ENCODE measurements around the gene NUDT21.

The NUDT21 gene

DNA sequence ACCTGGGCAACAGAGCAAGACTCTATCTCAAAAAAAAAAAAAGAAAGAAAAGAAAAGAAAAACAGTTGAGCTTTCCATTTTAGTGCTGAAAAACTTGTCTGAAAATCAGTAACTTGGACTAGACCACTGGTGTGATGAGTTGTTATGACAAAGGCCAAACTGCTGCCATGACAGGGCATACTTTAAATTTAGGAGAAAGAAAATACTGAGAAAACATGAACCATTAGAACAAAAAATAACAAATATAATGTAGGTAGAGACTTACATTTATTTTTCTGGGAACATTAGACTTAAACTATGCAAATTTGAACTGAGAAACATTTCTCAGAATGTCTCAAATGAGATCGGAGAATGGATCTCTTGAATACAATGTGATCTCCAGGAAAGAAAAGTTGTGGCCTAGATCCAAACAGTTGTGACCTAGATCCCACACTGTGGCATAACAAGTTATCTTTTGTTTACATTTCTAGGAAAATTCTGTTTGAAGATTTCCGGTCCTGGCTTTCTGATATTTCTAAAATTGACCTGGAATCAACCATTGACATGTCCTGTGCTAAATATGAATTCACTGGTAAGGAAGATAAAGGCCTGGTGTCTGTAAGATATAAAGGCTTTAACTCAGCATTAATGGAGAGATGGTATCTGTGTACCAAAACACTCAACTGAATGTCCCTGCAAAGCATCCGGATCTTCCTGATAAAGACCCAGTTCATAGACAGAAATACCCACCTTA is 11.1 kb upstream of the NUDT21 start:
- DNase-seq (ENCODE audit: low spot score) = no peak

DNA sequence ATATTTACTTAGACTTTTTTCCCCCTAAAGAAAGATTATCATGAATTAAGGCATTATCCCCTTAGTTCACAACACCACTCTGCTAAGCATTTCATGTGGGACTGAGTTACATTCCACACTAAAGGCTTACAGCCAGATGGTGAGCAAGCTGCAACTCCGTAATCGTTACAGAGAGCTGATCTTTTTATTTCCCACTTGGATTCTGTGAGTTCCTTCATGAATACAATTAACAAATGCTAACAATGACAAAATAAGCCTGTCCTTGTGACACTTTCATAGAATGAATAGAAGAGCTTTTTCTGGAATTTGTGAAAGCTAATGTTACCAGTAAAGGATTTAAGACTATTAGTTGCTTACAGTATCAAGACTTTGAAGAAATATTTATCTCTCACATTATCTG is 9.0 kb upstream of the NUDT21 start:
- DNase-seq (ENCODE audit: low spot score) = no peak

DNA sequence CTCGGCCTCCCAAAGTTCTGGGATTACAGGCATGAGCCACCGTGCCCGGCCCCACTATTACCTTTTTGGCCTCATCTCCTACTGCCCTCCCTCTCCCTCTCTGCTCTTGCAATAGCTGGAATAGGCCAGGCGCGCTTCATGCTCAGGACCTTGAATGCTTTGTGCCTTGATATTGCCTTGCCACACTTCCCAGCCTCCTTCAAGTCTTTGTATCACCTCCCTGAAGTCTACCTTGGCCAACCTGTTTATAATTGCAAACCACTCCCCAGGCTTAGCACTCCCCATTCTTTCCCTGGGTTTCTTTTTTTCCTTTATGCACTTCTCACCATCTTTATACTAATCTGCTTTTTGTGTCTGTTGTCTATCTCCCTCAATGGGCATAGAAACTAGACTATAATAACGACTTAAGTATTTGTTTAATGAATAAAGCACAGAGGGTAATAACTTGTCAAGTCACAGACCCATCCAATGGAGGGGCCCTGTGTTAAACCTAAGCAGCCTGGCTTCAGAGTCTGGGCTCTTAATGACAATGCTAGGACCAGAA is 6.9 kb upstream of the NUDT21 start:
- no peak for DNase-seq (ENCODE audit: low spot score)

DNA sequence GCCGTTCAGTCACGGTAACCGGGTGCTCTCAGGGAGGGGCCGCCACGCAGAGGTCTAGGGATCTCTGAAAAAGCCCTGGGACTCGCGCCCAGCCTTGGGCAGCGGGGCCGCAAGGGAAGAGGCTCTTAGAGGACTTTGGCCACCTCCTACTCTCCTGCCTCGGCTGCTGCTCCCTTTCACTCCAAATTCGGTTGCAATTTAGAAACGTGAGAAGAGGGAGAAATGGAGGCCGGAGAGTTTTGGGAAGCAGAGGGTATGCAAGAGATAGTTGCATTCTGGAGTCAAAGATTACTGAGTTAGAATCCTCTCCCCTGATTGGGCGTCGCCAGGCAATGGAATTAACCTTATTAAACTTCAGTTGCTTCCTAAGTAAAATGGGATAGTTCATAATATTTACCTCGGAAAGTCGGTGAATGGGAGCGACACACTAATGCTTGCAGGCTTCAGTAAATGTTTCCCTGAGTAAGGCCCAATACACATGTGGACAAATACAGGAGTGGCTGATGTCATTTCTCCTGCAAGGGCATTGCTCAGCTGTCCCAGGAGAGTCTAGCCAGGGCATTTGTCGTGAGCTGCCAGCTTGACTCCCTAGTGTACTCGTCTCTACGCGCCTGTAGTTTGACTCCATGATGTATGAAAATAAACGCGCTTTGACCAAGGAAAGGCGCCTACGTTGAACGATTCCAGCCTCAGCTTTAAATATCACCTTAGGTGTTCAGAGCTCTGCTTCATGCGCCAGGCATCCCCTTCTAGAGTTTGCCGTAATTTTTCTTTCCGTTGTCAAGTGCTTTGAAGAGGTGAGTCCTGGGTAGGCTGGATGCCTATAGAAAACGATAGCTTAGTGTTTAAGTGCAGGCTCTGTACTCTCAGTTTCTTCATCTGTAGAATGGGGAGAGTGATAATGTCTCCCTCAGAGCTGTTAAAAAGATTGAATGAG is 889 bp upstream of the NUDT21 start:
- DNase-seq (ENCODE audit: low spot score) = no peak

DNA sequence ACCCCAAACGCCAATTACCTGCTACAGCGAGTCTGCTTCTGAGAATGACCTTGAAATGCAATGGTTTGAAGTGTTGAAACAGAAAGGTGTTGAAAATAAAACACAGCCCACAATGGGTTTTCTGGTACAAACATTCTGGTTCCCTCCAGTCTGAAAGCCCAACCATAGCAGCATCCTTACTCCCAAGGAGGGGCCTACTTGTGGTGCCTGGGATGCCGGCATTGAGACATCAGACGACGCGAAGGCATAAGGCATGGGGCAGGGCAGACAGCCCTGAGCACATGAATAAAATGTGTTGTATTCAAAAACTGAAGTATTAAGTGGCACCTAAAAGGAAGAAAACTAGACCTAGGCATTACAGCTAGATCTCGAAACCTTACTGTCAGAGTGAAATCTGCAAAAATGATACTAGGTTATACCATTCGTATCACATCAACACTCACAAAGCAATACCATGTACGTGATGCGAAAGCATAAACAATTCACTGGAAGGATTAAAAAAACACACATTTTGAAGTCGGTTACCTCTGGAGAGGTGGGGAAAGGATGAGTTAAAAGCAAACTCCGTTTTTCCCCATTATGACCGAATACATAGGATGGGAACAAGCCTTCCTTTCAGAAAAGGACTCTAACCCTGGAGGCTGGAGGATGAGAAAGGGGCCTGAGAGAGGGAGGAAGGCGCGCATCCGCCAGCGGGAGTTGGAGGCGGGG is 702 bp downstream of the NUDT21 start:
- DNase-seq (ENCODE audit: low spot score) = no peak

DNA sequence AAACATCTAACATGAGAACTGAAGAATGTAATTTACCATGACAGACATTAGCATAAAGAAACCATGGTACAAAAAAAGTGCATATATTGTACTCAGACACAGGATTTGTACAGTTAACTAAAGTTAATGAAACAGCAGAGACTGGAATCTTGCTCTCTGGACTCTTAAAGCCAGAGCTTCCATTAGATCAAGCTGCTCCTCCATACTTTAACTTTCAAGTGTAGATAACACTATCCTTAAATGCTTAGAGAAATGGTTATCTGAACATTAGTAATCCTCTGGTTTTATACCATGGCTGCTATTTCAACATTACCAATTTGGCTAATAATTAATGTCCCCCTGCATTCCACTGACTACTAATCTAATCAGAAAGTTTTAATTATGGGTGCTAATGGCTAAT is 3.1 kb downstream of the NUDT21 start:
- no peak for DNase-seq (ENCODE audit: low spot score)

DNA sequence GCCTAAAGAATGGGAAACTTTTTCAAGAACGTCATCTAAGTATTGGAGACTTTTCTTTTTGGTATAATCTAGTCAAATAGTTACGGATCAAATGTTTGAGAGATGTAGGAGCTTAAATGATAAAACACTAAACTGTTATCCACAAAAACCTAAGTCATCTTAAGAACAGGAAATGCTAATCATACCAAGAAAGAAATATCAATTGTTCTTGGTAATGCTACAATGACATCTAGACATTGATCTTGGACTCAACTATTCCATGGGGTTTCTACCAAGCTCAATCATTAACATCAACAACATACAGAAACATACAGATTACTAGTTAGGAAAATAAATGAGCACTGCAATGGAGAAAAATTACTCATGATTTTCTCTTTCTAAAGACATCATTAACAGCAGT is 3.8 kb downstream of the NUDT21 start:
- no peak for DNase-seq (ENCODE audit: low spot score)

DNA sequence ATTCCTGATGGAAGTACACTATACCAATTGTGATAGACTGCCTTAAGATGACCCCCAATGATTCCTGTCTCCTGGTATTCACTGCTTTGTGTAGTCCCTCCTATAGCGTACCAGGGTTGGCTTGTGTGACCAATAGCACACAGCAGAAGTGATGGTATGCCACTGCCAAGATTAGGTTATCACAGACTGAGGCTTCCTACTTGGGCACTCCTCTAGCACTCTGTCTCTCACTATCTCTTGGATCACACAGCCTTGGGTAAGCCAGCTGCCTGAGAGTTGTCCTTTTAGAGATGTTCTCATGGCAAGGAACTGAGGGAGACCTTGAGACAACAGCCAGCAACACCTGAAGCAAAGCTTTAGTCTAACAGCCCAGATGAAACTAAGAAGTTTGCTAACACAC is 13.1 kb downstream of the NUDT21 start:
- DNase-seq (ENCODE audit: low spot score) = no peak

DNA sequence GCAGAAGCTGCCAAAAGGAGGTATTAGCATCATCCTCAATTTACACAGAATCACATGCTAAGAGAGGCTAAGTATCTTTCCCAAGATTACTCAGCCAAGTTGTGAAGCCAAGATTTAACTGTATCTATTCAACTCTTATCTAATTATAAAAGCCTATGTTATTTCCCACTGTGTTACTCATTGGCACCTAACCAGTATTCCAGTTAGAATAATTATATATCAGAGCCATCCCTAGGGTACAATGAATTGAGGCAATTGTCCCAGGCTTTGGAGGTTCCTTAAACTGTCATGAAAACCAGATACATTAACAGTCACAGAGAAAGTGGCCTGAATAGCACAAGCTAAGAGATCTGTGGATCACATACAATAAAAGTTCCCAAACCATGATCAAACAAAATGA is 14.9 kb downstream of the NUDT21 start:
- no peak for DNase-seq (ENCODE audit: low spot score)

DNA sequence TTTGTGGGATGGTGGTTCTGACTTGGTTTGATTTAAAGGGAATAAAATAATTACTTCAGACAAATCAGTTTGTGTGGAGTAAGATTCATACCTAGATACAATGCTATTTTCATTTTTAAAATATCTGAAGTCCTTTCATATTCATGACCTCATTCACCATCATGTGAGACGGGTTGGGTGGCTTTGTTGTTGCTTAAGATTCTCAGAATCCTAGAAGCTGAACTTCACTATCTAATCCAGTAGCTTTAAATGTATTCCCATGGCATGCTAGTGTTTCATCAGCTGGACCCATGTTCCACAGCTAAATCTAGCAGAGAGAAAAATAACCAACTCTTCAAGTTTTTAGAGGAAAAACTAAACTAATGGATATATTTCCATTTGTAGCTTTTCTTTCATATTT is 23.0 kb downstream of the NUDT21 start:
- DNase-seq (ENCODE audit: low spot score) = no peak

DNA sequence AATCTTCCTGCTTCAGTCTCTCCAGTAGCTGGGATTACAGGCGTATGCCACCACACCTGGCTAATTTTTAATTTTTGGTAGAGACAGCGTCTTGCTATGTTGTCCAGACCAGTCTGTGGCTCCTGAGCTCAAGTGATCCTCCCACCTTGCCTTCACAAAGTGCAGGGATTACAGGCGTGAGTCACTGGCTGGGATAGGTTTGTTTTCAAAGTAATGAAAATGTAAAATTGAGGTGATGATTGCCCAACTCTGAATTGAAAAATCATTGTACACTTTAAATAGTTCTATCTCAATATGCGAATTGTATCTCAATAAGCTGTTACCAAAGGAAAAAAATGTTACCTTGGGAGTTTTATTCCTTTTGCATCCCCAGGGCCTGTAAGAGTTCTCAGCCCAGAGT is 24.5 kb downstream of the NUDT21 start:
- no peak for DNase-seq (ENCODE audit: low spot score)

DNA sequence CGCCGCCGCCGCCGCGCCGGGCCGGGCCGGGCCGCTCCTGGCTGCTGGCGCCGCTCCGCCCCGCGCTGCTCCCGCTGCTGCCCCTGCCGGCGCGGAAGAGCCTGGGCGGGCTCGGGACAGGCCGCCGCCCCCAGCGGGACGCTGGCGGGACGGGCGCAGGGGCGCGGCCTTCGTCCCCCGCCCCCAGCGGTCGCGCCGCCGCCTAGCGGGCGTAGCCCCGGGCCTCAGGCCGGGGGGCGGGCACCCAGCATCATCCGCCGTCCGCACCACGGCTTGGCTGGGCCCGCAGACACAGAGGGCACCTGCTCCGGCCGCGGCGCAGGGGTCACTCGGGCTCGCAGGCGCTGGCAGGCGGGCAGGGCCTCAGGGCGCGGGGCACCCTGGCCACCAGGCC is 25.7 kb downstream of the NUDT21 start, which contains the start of gene AMFR:
Gene AMFR (minus strand): TSS at position 107 of the 394 bp plus-strand sequence. CDS start 218 bp downstream, outside the sequence.
- DNase-seq (ENCODE audit: low spot score) = peak; percentile 60

DNA sequence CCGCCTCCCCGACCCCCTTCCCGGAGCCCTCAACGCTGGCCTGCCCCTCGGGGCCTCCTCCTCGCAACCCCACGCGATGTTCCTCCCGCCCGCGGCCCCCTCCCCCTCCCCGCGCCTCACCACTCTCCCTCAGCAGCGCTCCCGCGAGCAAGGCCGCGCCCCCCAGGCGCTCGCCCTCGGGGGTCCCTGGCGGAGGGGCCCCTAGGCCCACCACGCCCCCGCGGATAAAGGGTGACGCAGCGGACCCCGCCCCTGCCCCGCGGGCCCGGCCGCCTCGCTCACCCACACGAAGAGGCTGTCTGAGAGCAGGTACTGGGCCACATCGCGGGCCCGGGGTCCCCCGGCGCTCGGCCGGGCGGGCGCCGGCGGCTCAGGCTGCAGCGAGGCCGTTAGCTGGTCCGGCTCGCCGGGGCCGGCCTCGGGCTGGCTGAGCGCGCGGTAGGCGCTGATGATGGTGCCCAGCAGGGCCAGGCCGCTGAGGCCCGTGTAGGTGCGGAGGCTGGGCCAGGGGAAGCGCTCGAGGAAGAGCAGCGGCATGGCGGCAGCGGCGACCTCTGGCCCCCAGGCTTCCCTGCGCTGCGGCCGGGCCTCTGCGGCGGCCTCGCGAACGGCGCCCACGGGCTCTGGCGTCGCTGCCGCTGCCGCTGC is 26.2 kb downstream of the NUDT21 start:
- no peak for DNase-seq (ENCODE audit: low spot score)

DNA sequence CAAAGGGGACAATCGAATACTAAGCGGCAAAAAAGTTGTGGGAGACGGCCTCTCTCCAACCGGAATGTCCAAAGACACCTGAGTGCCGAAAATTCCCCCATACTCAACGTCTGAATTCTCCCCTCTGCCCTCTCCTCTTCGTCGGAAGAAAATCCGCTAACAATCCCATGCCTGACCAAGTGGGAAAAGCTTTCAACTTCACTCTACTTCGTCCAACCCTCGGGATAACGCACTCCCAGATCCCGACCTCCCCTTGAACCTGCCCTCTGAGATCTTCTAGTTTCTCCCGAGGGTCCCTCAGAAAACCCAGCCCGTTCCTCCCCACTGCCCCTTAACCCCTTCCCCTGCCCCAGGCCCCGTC is 26.7 kb downstream of the NUDT21 start:
- no peak for DNase-seq (ENCODE audit: low spot score)

DNA sequence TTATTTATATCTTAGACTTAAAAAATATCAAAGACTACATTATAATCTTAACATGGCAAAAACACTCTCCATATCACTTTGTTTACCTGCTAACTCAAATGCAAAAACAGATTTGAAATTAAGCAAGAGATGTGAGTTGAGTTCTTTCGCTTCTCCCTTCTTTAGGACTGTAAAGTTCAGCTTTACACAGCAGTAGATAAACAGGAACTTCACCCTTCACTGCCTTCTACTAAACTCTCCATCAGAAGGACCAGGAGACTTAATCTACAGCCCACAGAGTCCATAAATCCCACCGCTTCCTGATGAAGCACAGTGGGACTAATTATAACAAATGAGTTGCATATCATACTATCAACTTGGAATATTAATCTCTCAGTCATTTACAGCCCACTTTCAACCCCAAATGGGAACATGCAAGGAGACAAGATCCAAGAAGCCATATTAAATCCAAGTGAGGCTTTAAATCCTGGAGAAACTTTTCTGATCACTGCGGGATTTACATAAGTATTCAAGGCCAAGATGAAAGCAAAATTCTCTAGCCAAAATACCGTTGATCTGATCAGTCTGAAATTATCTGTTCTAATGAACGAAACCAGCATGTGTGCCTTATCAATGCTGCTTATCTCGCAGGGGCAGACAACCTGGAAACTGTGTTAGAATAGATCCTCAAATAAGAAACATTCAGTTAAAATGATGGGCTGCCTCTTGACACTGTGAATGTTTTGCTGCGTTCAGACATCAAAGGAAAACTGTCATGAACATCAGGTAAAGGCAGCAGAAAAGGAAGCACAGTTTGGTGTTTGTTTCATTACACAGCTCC is 27.3 kb downstream of the NUDT21 start:
- DNase-seq (ENCODE audit: low spot score) = peak; percentile 14

DNA sequence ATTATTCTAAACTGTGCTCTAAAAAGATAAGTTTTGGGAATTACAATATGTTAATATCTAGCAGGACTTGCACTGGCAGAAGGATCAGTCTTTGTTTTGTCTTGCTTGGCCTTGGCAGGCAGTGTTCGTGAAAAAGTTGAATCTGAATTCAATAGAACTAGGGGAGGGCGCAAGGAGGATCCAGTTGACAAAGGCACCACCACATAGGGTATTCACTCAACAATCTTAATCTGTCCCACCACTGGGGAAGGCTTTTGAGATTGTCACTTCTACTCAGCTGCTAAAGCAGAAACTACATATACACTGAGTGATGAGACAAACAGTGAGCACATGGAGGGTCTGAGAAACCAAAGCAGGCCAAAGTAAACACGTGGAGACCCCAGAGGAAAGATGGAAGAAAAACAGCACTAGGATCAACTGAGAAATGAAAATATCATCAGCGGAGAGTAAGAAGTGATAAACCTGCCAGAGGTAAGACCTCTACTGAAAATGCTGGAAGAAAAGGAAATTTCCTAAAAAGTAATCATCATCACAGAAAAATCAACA is 28.2 kb downstream of the NUDT21 start:
- DNase-seq (ENCODE audit: low spot score) = no peak

DNA sequence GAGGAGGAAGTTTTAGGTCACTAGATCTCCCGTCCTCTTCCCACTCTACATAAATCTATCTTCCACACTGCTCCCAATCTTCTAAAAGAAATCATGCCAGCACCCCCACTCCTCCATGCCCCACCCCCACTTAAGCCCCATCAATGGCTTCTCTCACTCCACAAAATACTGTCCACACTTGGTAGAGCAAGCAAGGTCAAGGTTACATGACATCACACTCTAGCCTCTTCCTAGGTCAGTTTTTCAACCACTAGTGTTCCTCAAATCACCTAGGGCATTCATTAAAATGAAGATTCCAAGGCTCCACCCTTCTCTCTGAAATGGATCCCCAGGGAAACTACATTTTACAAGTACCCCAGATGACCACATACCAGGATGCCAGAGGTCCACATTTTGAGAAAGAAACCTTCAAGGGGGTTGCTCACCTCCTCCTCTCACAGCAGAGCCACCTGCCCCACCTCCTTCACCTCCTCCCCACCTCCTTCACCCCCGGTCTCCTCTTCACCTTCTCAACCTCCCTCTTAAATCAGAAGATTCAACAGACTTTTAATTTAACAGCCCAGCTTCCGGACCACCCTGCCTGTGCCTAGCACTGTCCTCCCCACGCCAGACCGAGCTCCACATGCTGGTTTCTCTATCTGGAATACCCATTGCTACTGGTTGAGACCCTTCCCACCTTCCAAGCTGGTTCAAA is 29.0 kb downstream of the NUDT21 start:
- DNase-seq (ENCODE audit: low spot score) = no peak

DNA sequence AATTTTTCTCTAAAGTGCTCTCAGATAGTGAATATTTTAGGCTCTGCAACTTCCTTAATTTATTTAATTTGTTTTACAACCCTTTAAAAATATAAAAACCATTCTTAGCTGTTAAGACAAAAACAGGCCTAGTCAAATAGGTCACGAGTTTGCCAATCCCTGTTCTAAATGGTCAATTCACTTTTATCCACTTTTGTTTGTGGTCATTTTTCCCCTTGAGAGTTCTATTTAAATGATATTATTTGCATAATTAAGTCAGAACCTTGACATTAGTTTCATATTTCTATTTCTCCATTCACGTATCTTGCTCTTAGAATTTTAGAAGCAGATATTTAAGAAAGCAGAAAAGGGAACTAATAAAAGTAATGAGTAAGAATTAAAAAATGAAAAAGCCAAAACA is 29.8 kb downstream of the NUDT21 start:
- no peak for DNase-seq (ENCODE audit: low spot score)

DNA sequence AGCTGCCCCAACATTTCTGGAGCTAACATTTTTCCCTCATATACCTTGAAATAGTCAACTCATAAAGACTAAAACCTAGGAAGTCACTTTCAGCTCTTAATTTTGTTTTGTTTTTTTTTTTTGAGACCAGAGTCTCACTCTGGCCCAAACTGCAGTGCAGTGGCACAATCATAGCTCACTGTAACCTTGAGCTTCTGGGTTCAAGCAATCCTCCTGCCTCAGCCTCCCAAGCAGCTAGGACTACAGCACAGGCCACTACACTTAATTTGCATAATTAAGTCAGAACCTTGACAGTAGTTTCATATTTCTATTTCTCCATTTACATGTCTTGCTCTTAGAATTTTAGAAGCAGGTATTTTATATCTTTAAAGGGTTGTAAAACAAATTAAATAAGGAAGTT is 30.5 kb downstream of the NUDT21 start:
- DNase-seq (ENCODE audit: low spot score) = no peak
